Neutrophil (primary cell): Measurements from ENCODE around the gene SEPHS2.

Experiments used
- H3K27ac ChIP-seq: fragments of 200-600 bp; sonication (generic); 2 replicates; pipeline ENCODE4 v1.5.1; 2016; ENCODE audit warnings: mild to moderate bottlenecking, moderate library complexity
- H3K27me3 ChIP-seq: fragments of 200-600 bp; sonication (generic); 2 replicates; pipeline ENCODE4 v1.6.0; 2016; ENCODE audit warnings: mild to moderate bottlenecking
- H3K36me3 ChIP-seq: fragments of 200-600 bp; sonication (generic); 2 replicates; pipeline ENCODE4 v1.5.1; 2017
- H3K4me1 ChIP-seq, 2 experiments: fragments of 200-600 bp in 1 of 2; sonication (generic) in 1 of 2; 1 replicate in 1 of 2; 2 replicates in 1 of 2; pipeline versions ENCODE4 v1.5.1 to v1.6.1; 2013 to 2016; ENCODE audit warnings: low read depth in 1 of 2, low read length in 1 of 2, mild to moderate bottlenecking in 1 of 2, moderate library complexity in 1 of 2; ENCODE audit not compliant: control insufficient read depth in 1 of 2, insufficient read depth in 1 of 2
- H3K4me3 ChIP-seq, 2 experiments: fragments of 200-600 bp in 1 of 2; sonication (generic) in 1 of 2; 1 replicate in 1 of 2; 2 replicates in 1 of 2; pipeline ENCODE4 v1.5.1; 2013 to 2016; ENCODE audit warnings: low read depth in 1 of 2, low read length in 1 of 2, mild to moderate bottlenecking in 1 of 2, moderate library complexity in 1 of 2
- H3K9me3 ChIP-seq: fragments of 200-600 bp; sonication (generic); 2 replicates; pipeline ENCODE4 v1.5.1; 2016
- CTCF ChIP-seq: fragments of 200-600 bp; sonication (generic); IDR thresholded peaks from 2 replicates; pipeline ENCODE4 v1.5.1; 2016; ENCODE audit warnings: antibody characterized with exemption

The SEPHS2 gene

GRCh38 chr16:30443631-30444030 lies 2.0 kb downstream of the SEPHS2 start:
- no peaks in the 10 kb centered on the region for H3K9me3 ChIP-seq
- H3K36me3 ChIP-seq, result no peaks in the 10 kb centered on the region
- H3K27me3 ChIP-seq, result no peaks in the 10 kb centered on the region
- H3K4me3 ChIP-seq, result no peak overlapping the region
- peaks cover 24 to 30% of the 10 kb centered on the region in 2 experiments for H3K4me1 ChIP-seq
- H3K27ac ChIP-seq, result peak overlapping the region; percentile 26
- TF ChIP-seq CTCF, result no peak

GRCh38 chr16:30439720-30440348 lies 5.8 kb downstream of the SEPHS2 start:
- Histone ChIP-seq H3K9me3 (no peaks in the 10 kb centered on the region), H3K36me3 (no peaks in the 10 kb centered on the region), H3K4me1 (peaks cover 14 to 16% of the 10 kb centered on the region in 2 experiments), H3K27me3 (no peaks in the 10 kb centered on the region), H3K4me3 (no peak overlapping the region), H3K27ac (no peak overlapping the region)
- TF ChIP-seq CTCF, result no peak

- Histone ChIP-seq H3K27ac (no peak overlapping the region), H3K36me3 (no peaks in the 10 kb centered on the region), H3K27me3 (no peaks in the 10 kb centered on the region), H3K4me1 (peaks cover 4 to 6% of the 10 kb centered on the region in 2 experiments), H3K9me3 (no peaks in the 10 kb centered on the region), H3K4me3 (no peak overlapping the region)
- no peak for TF ChIP-seq CTCF
Measured at GRCh38 chr16:30438835-30439234, 6.8 kb downstream of the SEPHS2 start.

GRCh38 chr16:30437511-30438046 lies 8.1 kb downstream of the SEPHS2 start:
- no peak for TF ChIP-seq CTCF
- Histone ChIP-seq H3K4me3 (no peak overlapping the region), H3K27ac (no peak overlapping the region), H3K4me1 (no peaks in the 10 kb centered on the region), H3K9me3 (no peaks in the 10 kb centered on the region), H3K27me3 (no peaks in the 10 kb centered on the region), H3K36me3 (no peaks in the 10 kb centered on the region)

GRCh38 chr16:30434852-30435251 lies 10.8 kb downstream of the SEPHS2 start:
- peaks cover 9% of the 10 kb centered on the region in 2 experiments for H3K4me1 ChIP-seq
- no peaks in the 10 kb centered on the region for H3K27me3 ChIP-seq
- no peak overlapping the region for H3K27ac ChIP-seq
- H3K4me3 ChIP-seq, result no peak overlapping the region
- H3K36me3 ChIP-seq, result no peaks in the 10 kb centered on the region
- no peak for TF ChIP-seq CTCF
- no peaks in the 10 kb centered on the region for H3K9me3 ChIP-seq
